Ascending aorta (tissue), 2 donors: Measurements from ENCODE around the gene DNAI2. TPM values are rescaled to one million over a fixed set of nuclear protein-coding genes. Genes with fewer than 3 reads are reported as not detected.

Experiments used
- DNase-seq, 2 donors: peaks; one replicate each; pipeline ENCODE4 v3.0.0-alpha.2; 2019; ENCODE audit warnings: low spot score in 2 of 2
- H3K27ac ChIP-seq, 2 donors: fragments of 200-600 bp; sonication (generic); one replicate each; pipeline ENCODE4 v1.5.1; 2016 to 2017; ENCODE audit warnings: mild to moderate bottlenecking in 1 of 2
- H3K27me3 ChIP-seq: fragments of 200-600 bp; sonication (generic); one replicate; pipeline ENCODE4 v1.5.1; 2017
- H3K36me3 ChIP-seq, 2 donors: fragments of 200-600 bp; sonication (generic); one replicate each; pipeline ENCODE4 v1.5.1; 2016
- H3K4me1 ChIP-seq, 2 donors: fragments of 200-600 bp; sonication (generic); one replicate each; pipeline ENCODE4 v1.5.1; 2016 to 2017; ENCODE audit warnings: mild to moderate bottlenecking in 1 of 2
- H3K4me3 ChIP-seq, 2 donors: fragments of 200-600 bp; sonication (generic); one replicate each; pipeline ENCODE4 v1.5.1; 2016 to 2017; ENCODE audit warnings: mild to moderate bottlenecking in 1 of 2
- H3K9me3 ChIP-seq, 2 donors: fragments of 200-600 bp; sonication (generic); one replicate each; pipeline ENCODE4 v1.5.1; 2016
- intact Hi-C: fragments of 100-400 bp; cut with DNase I; formaldehyde crosslinking; loops from one replicate; pipeline ENCODE4 v1.15.1; 2023
- total RNA-seq: library from RNA; depleted of rRNA; stranded (reverse); fragments of >200 nt; gene quantifications from one replicate; pipeline ENCODE4 v1.1.0, GENCODE V29; 2016
- TF ChIP-seq, protein P1 (sequence below), 3 experiments: fragments of 200-600 bp in 2 of 3; fragments of 450-650 bp in 1 of 3; sonication (generic) in 2 of 3; IDR thresholded peaks; one replicate each; pipeline ENCODE4 v1.5.1; 2016 to 2019; ENCODE audit warnings: antibody characterized with exemption in 3 of 3, mild to moderate bottlenecking in 1 of 3, moderate library complexity in 1 of 3

Gene DNAI2
- total RNA-seq, 1 donor from 2014 or later = not detected

DNA sequence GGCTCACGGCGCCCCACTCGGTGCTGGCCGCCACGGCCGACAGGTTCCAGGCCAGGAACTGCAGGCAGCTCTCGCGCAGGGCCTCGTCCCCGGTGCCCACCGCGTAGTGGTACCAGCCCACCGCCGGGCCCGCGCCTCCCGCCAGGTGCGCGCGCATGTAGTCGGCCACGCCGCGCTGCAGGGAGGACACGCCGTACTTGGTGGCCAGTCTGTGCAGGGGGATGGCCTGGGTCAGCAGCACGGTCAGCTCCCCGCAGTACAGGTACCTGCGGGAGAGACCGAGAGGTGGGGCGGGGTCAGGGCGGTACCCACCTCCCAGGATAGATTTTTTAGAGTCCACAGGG, 83.4 kb downstream of the DNAI2 start:
- H3K9me3 ChIP-seq = no peaks in the 10 kb centered on the region
- H3K36me3 ChIP-seq = no peaks in the 10 kb centered on the region
- H3K27me3 ChIP-seq = peaks cover 19% of the 10 kb centered on the region
- intact Hi-C loops = no loop called here
- H3K27ac ChIP-seq = no peak overlapping the region
- TF ChIP-seq, protein P1, sequence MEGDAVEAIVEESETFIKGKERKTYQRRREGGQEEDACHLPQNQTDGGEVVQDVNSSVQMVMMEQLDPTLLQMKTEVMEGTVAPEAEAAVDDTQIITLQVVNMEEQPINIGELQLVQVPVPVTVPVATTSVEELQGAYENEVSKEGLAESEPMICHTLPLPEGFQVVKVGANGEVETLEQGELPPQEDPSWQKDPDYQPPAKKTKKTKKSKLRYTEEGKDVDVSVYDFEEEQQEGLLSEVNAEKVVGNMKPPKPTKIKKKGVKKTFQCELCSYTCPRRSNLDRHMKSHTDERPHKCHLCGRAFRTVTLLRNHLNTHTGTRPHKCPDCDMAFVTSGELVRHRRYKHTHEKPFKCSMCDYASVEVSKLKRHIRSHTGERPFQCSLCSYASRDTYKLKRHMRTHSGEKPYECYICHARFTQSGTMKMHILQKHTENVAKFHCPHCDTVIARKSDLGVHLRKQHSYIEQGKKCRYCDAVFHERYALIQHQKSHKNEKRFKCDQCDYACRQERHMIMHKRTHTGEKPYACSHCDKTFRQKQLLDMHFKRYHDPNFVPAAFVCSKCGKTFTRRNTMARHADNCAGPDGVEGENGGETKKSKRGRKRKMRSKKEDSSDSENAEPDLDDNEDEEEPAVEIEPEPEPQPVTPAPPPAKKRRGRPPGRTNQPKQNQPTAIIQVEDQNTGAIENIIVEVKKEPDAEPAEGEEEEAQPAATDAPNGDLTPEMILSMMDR (IDR thresholded peaks at IDR 0.05) = no peak
- peak overlapping the region; percentile 9 to 39 for H3K4me3 ChIP-seq
- peaks cover 0 to 5% of the 10 kb centered on the region in 2 donors for H3K4me1 ChIP-seq
- no peak for DNase-seq

DNA sequence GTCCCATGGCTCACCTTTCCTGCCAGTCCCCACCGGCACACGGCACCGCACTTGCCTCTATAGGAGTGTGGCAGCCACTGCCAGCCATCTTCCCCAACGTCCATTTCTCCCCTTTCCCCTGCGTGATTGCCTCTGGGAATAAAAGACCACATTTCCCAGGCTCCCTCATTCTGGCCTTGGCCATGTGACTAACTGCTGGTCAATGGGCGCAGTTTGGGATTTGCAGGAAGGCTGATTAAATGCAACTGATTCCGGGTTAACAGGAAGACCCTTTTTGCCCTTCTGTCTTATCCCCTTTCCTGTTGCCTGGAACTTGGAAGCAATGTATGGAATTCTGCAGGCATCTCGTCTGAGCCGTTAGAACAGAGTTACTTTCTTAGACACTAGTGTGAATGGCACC, 84.7 kb downstream of the DNAI2 start:
- no peak overlapping the region for H3K27ac ChIP-seq
- no peaks in the 10 kb centered on the region for H3K36me3 ChIP-seq
- peaks cover 0 to 5% of the 10 kb centered on the region in 2 donors for H3K4me1 ChIP-seq
- H3K27me3 ChIP-seq = peaks cover 19% of the 10 kb centered on the region
- DNase-seq = no peak
- no peak overlapping the region for H3K4me3 ChIP-seq
- no peaks in the 10 kb centered on the region for H3K9me3 ChIP-seq
- intact Hi-C loops = no loop called here
- TF ChIP-seq, protein P1 (IDR thresholded peaks at IDR 0.05) = no peak

DNA sequence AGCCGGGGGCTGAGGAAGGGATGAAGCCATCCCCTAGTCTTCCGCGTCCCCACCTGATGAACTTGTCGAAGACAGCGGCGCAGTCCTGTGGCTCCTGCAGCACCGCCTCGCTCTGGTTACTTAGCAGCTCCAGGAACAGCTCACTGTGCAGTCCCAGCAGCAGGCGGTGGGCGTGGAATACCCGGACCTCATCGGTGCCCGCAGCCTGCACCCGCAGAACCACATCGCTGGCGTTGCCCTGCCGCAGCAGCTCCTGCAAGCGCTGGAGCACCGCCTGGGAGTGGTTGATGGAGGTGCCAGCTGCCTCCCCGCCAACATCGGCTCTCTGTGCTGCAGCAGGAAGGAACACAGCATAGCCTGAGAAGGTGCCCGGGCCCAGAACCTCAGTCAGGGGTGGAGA, 85.9 kb downstream of the DNAI2 start:
- intact Hi-C loops = no loop called here
- no peaks in the 10 kb centered on the region for H3K9me3 ChIP-seq
- H3K4me1 ChIP-seq = peaks cover 0 to 5% of the 10 kb centered on the region in 2 donors
- no peaks in the 10 kb centered on the region for H3K36me3 ChIP-seq
- H3K27ac ChIP-seq = no peak overlapping the region
- H3K27me3 ChIP-seq = peaks cover 19% of the 10 kb centered on the region
- no peak overlapping the region for H3K4me3 ChIP-seq
- no peak for DNase-seq
- TF ChIP-seq, protein P1 (IDR thresholded peaks at IDR 0.05) = no peak

DNA sequence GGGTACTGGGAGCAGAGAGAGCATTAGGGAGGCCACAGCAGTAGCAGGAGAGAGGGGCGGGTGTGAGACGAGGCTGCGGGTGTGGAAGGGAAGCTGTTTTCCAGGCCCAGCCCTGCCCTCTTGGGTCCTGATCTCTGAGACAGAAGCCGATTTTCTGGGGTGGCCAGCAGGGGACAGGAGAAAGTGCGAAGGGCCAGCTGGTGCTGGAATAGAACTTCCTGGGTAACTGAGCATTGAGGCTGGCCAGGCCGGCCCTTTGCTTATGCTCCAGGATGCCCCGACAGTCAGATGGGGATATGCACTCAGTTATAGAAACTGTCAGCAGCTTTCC, 86.8 kb downstream of the DNAI2 start:
- intact Hi-C loops = no loop called here
- Histone ChIP-seq H3K36me3 (no peaks in the 10 kb centered on the region), H3K9me3 (no peaks in the 10 kb centered on the region), H3K27me3 (peaks cover 19% of the 10 kb centered on the region), H3K27ac (no peak overlapping the region), H3K4me3 (no peak overlapping the region), H3K4me1 (peaks cover 0 to 5% of the 10 kb centered on the region in 2 donors)
- TF ChIP-seq, protein P1 (IDR thresholded peaks at IDR 0.05) = no peak
- no peak for DNase-seq

DNA sequence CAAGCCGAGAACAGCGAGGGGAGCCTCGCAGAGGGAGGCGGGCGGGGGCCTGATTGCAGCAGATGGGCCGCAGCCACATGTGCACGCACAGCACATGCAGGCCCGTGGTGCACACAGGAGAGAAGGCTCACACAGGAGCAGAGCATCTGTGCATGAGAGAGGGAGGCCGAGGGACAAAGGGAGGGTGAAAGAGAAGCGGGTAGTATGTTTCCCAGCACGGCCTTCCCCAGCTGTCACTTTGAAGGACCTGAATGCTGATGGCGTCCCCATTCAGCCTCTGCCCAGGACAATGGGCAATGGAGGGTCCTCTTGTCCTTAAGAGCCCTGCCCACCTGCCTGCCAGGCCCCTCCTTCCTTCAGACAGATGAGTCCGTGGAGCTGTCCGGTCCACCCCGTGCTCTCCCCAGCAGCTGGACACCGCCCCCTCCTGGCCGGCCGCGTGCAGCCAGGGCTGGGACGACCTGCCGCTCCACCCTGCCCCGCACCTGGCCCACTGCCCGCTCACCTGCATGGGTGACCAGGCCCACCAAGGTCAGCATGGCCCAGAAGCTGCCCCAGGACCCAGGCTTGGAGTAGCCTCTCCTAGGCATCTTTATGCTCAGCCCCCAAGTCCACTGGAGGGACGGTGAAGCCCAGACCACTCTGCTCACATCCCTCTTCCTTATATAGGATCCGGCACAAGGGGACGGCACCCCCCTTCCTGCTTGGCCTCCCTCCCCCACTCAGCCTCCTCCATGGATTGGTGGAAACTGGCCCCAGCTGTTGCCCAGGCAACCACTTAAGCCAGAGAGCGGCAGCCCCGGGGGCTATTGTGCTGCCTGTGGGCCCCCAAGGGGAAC, 87.4 kb downstream of the DNAI2 start, which contains the start of gene BTBD17:
TSS of gene BTBD17 (minus strand) at position 639 of the 839 bp plus-strand sequence. CDS start at position 590, 49 bp downstream.
- H3K36me3 ChIP-seq = no peaks in the 10 kb centered on the region
- no peaks in the 10 kb centered on the region for H3K9me3 ChIP-seq
- H3K27me3 ChIP-seq = peaks cover 19% of the 10 kb centered on the region
- no peak for DNase-seq
- intact Hi-C loops = no loop called here
- TF ChIP-seq, protein P1 (IDR thresholded peaks at IDR 0.05) = peak in 2 of 3 experiments; percentile 42 to 54
- peaks cover 0 to 5% of the 10 kb centered on the region in 2 donors for H3K4me1 ChIP-seq
- H3K4me3 ChIP-seq = no peak within 1 kb of the TSS
- H3K27ac ChIP-seq = no peak within 1 kb of the TSS
